Right lobe of liver (tissue), 6 donors: Measurements from ENCODE around the gene FAF2. TPM values are rescaled to one million over a fixed set of nuclear protein-coding genes. Genes with fewer than 3 reads are reported as not detected.
A peak's percentile ranks its signal among the peaks of the same experiment; 100 is the strongest.

Source experiments
- ATAC-seq, 4 donors: fragments of 200-7000 bp; cut with Tn5 transposase; one replicate each; pipeline ENCODE4 v1.9.1; 2020; ENCODE audit warnings: mild to moderate bottlenecking in 4 of 4, moderate library complexity in 4 of 4
- DNase-seq, 3 donors: peaks; one replicate each; pipeline ENCODE4 v3.0.0-alpha.2; 2020
- H3K27ac ChIP-seq, 3 donors: fragments of 200-600 bp; one replicate each; pipeline ENCODE4 v1.8.0; 2022
- H3K27me3 ChIP-seq, 2 donors: fragments of 200-600 bp; one replicate each; pipeline ENCODE4 v1.8.0; 2022
- H3K36me3 ChIP-seq, 4 donors: fragments of 200-600 bp; sonication (generic) in 1 of 4; one replicate each; pipeline versions ENCODE4 v1.5.1 to v1.8.0; 2017 to 2022; ENCODE audit warnings: control low read depth in 1 of 4
- H3K4me1 ChIP-seq, 4 donors: fragments of 200-600 bp; sonication (generic) in 1 of 4; one replicate each; pipeline versions ENCODE4 v1.5.1 to v1.8.0; 2017 to 2022; ENCODE audit warnings: control low read depth in 1 of 4
- H3K4me3 ChIP-seq, 3 donors: fragments of 200-600 bp; one replicate each; pipeline ENCODE4 v1.8.0; 2022
- H3K9me3 ChIP-seq, 4 donors: fragments of 200-600 bp; sonication (generic) in 1 of 4; one replicate each; pipeline versions ENCODE4 v1.5.1 to v1.8.0; 2017 to 2022; ENCODE audit warnings: control low read depth in 1 of 4
- CTCF ChIP-seq, 4 donors: fragments of 200-600 bp in 3 of 4; fragments of 450-650 bp in 1 of 4; IDR thresholded peaks; one replicate each; pipeline versions ENCODE4 v1.5.1 to v1.8.0; 2016 to 2022; ENCODE audit warnings: antibody characterized with exemption in 4 of 4, mild to moderate bottlenecking in 2 of 4
- POLR2A ChIP-seq: fragments of 450-650 bp; IDR thresholded peaks from one replicate; pipeline ENCODE4 v1.6.1; 2017; ENCODE audit warnings: antibody characterized with exemption, mild to moderate bottlenecking
- WGBS: methylation state at CpG from one replicate; pipeline ENCODE4 v1.1.6; 2018; ENCODE audit warnings: low coverage, low lambda C conversion rate; ENCODE audit not compliant: insufficient coverage; ENCODE audit errors: missing lambda C conversion rate; 5-methylcytosine and 5-hydroxymethylcytosine counted together
- intact Hi-C, 2 donors: fragments of 100-400 bp; cut with DNase I; formaldehyde crosslinking; loops; one replicate each; pipeline versions ENCODE4 v1.11.2 to v1.14.1; 2022
- total RNA-seq, 6 experiments: library from RNA; depleted of rRNA in 2 of 6; stranded (reverse); fragments of >200 nt in 2 of 6; fragmentation: NEBNext Ultra II Directional in 3 of 6; extraction: Animal tissue kit (Norgen Biotek cat#: 25700) in 3 of 6; gene quantifications; one replicate each; pipeline versions ENCODE4 v1.1.0 to v1.2.4, GENCODE V29; 2016 to 2023
- donor health status: DM: no; HTN: yes; CAD: no.
- donor health status: DM: no; HTN: no; CAD: no.
- donor health status: DM: no; HTN: no; CAD: no.
- donor health status: DM: no; HTN: yes; CAD: no.
- donor health status: DM: no; HTN: yes; CAD: no.

Gene FAF2
- total RNA-seq, 6 experiments from 2014 or later, result 17.5 to 23.3 (median 19.8) TPM

- Histone ChIP-seq H3K27me3 (no peaks in the 10 kb centered on the region), H3K27ac (no peak overlapping the region), H3K9me3 (no peaks in the 10 kb centered on the region), H3K36me3 (no peaks in the 10 kb centered on the region), H3K4me1 (no peaks in the 10 kb centered on the region), H3K4me3 (no peak overlapping the region)
- intact Hi-C loops, result no loop called here
- TF ChIP-seq CTCF (IDR thresholded peaks at IDR 0.05) (no peak), POLR2A (no peak)
- DNase-seq (no peak), ATAC-seq (no peak)
- WGBS, result 70% methylated on average over 10 of the region's 11 CpGs
Measured at GRCh38 chr5:176514244-176514950, 66.2 kb downstream of the FAF2 start.

DNA sequence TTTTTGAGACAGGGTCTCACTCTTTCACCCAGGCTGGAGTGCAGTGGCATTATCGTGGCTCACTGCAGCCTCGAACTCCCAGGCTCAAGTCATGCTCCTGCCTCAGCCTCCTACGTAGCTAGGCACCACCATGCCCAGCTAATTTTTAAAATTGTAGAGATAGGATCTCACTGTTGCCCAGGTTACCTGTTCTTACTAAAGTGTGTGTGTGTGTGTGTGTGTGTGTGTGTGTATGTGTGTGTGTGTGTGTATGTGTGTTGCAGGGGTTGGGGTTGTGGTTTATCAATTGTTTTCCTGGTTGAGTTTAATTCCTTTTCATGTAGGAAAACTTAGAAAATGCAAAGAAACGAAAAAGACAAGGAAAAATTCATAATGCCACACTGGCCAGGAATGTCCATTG lies 67.2 kb downstream of the FAF2 start:
- intact Hi-C loops, result no loop called here
- 74% methylated on average over 4 of the region's 4 CpGs for WGBS

DNA sequence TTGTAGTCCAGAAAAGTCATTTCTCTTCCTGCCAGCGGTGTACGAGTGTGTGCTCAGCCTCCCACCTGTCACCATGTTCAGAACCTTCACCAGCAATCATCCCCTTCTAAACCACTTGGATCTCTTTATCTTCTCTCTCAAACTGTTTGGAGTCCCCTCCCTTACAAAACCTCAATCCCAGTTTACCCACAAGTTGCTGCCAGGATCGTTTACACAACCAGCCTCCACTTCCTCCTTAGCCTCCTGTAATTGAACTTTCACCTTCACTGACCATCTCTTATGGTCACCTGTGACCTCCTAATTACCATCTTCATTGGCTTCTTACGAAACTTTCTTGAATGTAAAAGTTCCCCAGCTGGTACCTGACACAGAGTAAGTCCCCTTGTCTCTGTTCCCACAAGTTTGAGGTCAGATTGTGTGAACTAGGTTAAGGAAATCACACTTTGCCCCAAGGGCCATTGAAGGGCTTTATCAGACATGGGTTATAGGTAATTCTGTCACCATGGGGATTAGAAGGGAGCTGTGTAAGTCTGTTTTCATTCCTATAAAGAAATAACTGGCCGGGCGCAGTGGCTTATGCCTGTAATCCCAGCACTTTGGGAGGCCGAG lies 69.0 kb downstream of the FAF2 start:
- H3K36me3 ChIP-seq, result no peaks in the 10 kb centered on the region
- H3K27ac ChIP-seq, result no peak overlapping the region
- H3K4me3 ChIP-seq, result no peak overlapping the region
- no peak for ATAC-seq
- WGBS, result 79% methylated on average over 7 of the region's 7 CpGs
- H3K4me1 ChIP-seq, result no peaks in the 10 kb centered on the region
- intact Hi-C loops, result no loop called here
- TF ChIP-seq CTCF (IDR thresholded peaks at IDR 0.05) (no peak), POLR2A (no peak)
- DNase-seq, result no peak
- H3K27me3 ChIP-seq, result no peaks in the 10 kb centered on the region
- no peaks in the 10 kb centered on the region for H3K9me3 ChIP-seq

More for the DNA sequence above, 67.2 kb downstream of the FAF2 start:
- H3K27me3 ChIP-seq, result no peaks in the 10 kb centered on the region
- H3K4me3 ChIP-seq, result no peak overlapping the region
- H3K36me3 ChIP-seq, result no peaks in the 10 kb centered on the region
- TF ChIP-seq POLR2A, result no peak
- no peak for TF ChIP-seq CTCF (IDR thresholded peaks at IDR 0.05)
- DNase-seq (no peak), ATAC-seq (no peak)
- H3K27ac ChIP-seq, result no peak overlapping the region
- no peaks in the 10 kb centered on the region for H3K4me1 ChIP-seq
- H3K9me3 ChIP-seq, result no peaks in the 10 kb centered on the region

DNA sequence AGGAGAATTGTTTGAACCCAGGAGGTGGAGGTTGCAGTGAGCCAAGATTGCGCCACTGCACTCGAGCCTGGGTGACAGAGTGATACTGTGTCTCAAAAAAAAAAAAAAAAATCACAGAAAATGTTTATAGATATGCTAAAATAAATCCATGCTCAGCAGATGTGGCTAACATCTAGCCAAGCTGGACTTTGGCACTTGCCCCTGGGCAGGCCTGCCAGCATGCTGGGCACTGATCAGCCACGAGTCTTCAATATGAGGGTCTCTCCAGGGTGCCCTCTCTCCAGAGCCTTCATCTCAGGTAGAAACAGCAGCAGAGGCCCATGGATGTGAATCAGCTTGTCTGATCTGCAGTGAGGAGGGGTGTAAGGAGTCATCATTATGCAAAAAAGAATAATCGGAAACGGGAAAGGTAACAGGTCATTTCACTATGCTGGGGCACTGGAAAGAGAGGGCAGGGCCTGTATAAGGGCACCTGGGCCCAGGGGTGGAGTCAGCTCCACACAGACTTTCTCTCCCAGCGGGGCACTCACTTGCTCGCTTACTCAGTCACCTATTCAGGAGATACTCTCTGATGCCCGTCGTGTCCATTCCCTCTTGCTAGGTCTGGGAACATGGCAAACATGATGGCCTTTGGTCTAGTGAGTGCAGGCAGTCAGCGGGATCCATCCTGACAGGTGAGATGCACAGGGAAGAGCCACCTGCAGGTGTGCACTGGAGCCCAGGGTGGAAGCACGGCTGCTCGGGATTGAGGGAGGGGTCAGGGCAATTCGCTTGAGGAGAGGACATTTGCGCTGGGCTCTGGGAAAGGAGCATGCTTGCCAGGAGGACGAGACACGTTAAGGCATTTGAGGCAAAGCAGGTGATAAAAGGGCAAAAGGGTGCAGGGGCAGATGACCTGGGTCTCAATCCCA lies 71.9 kb downstream of the FAF2 start:
- ATAC-seq (peak in 2 of 4 donors; percentile 76 to 81), DNase-seq (no peak)
- H3K36me3 ChIP-seq, result no peaks in the 10 kb centered on the region
- no peaks in the 10 kb centered on the region for H3K4me1 ChIP-seq
- TF ChIP-seq CTCF (IDR thresholded peaks at IDR 0.05) (no peak), POLR2A (no peak)
- no peaks in the 10 kb centered on the region for H3K27me3 ChIP-seq
- WGBS, result 66% methylated on average over 13 of the region's 16 CpGs
- intact Hi-C loops, result no loop called here
- no peak overlapping the region for H3K4me3 ChIP-seq
- H3K27ac ChIP-seq, result no peak overlapping the region
- H3K9me3 ChIP-seq, result no peaks in the 10 kb centered on the region
